ENCODE results near the gene DSE. TPM values are rescaled to one million over a fixed set of nuclear protein-coding genes. Genes with fewer than 3 reads are reported as not detected.

Gene DSE
- total and polyA plus RNA-seq, 2 donors (not counting 1 experiment from before 2014, with no cell fraction given) = 71.0 to 89.2 TPM

DNA sequence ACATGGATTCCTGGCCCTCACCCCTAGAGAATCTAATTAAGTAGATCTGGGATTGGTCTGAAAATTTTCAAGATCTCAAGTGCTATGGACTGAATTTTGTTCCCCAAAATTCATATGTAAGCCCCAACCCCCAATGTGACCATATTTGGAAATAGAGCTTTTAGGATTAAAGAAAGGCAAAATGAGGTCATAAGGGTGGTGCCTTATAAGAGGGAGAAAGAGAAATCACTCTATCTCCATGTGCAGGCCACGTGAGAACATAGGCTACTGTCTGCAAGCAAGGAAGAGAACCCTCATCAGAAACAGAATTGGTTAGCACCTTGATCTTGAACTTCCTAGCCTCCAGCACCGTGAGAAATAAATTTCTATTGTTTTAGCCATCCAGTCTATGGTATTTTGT is 8.5 kb upstream of the DSE start:
- no peaks in the 10 kb centered on the region for H3K4me1 ChIP-seq (ENCODE audit: control insufficient read depth, extremely low read depth, insufficient read depth, low read length)
- H3K27me3 ChIP-seq (ENCODE audit: control insufficient read depth, insufficient read depth, low read length) = no peaks in the 10 kb centered on the region
- no peak for DNase-seq (ENCODE audit: low read depth in 2 of 2)
- no peak overlapping the region for H2AFZ ChIP-seq (ENCODE audit: low read length)
- H4K20me1 ChIP-seq (ENCODE audit: control insufficient read depth, extremely low read depth, insufficient read depth, low read length) = no peaks in the 10 kb centered on the region
- H3K36me3 ChIP-seq (ENCODE audit: control insufficient read depth, insufficient read depth, low read length) = no peaks in the 10 kb centered on the region
- no peaks in the 10 kb centered on the region for H3K79me2 ChIP-seq (ENCODE audit: control insufficient read depth, insufficient read depth, low read length)
- H3K4me2 ChIP-seq (ENCODE audit: extremely low read depth, insufficient read depth, low read length) = no peak overlapping the region
- TF ChIP-seq, protein P1, sequence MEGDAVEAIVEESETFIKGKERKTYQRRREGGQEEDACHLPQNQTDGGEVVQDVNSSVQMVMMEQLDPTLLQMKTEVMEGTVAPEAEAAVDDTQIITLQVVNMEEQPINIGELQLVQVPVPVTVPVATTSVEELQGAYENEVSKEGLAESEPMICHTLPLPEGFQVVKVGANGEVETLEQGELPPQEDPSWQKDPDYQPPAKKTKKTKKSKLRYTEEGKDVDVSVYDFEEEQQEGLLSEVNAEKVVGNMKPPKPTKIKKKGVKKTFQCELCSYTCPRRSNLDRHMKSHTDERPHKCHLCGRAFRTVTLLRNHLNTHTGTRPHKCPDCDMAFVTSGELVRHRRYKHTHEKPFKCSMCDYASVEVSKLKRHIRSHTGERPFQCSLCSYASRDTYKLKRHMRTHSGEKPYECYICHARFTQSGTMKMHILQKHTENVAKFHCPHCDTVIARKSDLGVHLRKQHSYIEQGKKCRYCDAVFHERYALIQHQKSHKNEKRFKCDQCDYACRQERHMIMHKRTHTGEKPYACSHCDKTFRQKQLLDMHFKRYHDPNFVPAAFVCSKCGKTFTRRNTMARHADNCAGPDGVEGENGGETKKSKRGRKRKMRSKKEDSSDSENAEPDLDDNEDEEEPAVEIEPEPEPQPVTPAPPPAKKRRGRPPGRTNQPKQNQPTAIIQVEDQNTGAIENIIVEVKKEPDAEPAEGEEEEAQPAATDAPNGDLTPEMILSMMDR (conservative IDR thresholded peaks at IDR 0.05 in 1 of 2, IDR thresholded peaks at IDR 0.05 in 1 of 2; ENCODE audit: low read depth in 1 of 2, low read length in 2 of 2) = no peak
- no peak for TF ChIP-seq EZH2 (IDR thresholded peaks at IDR 0.05; ENCODE audit: low read length, missing control alignments)
- H3K4me3 ChIP-seq (replicated peaks in 1 of 4; ENCODE audit: control extremely low read depth in 1 of 4, insufficient read depth in 1 of 4, low read depth in 3 of 4, low read length in 4 of 4) = no peak overlapping the region
- no peak overlapping the region for H3K27ac ChIP-seq (ENCODE audit: insufficient read depth, low read length)
- H3K9ac ChIP-seq (ENCODE audit: insufficient read depth, low read length) = no peak overlapping the region
- no peaks in the 10 kb centered on the region for H3K9me3 ChIP-seq (ENCODE audit: control insufficient read depth, insufficient read depth, low read depth, low read length)

DNA sequence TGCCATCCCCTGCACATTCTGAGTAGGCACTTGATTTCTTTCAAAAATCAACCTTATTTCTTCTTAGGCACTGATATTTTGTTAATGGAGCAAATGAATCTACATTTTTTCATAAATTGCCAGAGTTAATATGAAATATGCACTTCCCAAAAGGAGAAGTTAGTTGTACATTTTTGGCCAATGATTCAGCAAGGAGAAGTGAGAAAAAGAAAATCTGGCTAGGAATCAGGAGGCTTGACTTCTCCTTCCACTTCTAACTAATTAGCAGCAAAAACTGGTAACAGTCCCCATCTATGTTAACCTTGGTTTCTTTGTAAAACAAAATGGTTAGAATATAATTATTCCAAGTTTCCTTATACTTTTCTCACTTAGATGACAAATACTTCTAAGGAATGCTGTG is 7.0 kb upstream of the DSE start:
- no peaks in the 10 kb centered on the region for H3K36me3 ChIP-seq (ENCODE audit: control insufficient read depth, insufficient read depth, low read length)
- TF ChIP-seq, protein P1 (conservative IDR thresholded peaks at IDR 0.05 in 1 of 2, IDR thresholded peaks at IDR 0.05 in 1 of 2; ENCODE audit: low read depth in 1 of 2, low read length in 2 of 2) = no peak
- no peak for TF ChIP-seq EZH2 (IDR thresholded peaks at IDR 0.05; ENCODE audit: low read length, missing control alignments)
- no peak overlapping the region for H3K4me3 ChIP-seq (replicated peaks in 1 of 4; ENCODE audit: control extremely low read depth in 1 of 4, insufficient read depth in 1 of 4, low read depth in 3 of 4, low read length in 4 of 4)
- no peaks in the 10 kb centered on the region for H3K4me1 ChIP-seq (ENCODE audit: control insufficient read depth, extremely low read depth, insufficient read depth, low read length)
- H3K9ac ChIP-seq (ENCODE audit: insufficient read depth, low read length) = no peak overlapping the region
- H4K20me1 ChIP-seq (ENCODE audit: control insufficient read depth, extremely low read depth, insufficient read depth, low read length) = no peaks in the 10 kb centered on the region
- no peaks in the 10 kb centered on the region for H3K27me3 ChIP-seq (ENCODE audit: control insufficient read depth, insufficient read depth, low read length)
- peak overlapping the region; percentile 4 for H3K4me2 ChIP-seq (ENCODE audit: extremely low read depth, insufficient read depth, low read length)
- no peak overlapping the region for H2AFZ ChIP-seq (ENCODE audit: low read length)
- no peaks in the 10 kb centered on the region for H3K9me3 ChIP-seq (ENCODE audit: control insufficient read depth, insufficient read depth, low read depth, low read length)
- DNase-seq (ENCODE audit: low read depth in 2 of 2) = peak; percentile 40 to 74
- no peaks in the 10 kb centered on the region for H3K79me2 ChIP-seq (ENCODE audit: control insufficient read depth, insufficient read depth, low read length)
- no peak overlapping the region for H3K27ac ChIP-seq (ENCODE audit: insufficient read depth, low read length)

DNA sequence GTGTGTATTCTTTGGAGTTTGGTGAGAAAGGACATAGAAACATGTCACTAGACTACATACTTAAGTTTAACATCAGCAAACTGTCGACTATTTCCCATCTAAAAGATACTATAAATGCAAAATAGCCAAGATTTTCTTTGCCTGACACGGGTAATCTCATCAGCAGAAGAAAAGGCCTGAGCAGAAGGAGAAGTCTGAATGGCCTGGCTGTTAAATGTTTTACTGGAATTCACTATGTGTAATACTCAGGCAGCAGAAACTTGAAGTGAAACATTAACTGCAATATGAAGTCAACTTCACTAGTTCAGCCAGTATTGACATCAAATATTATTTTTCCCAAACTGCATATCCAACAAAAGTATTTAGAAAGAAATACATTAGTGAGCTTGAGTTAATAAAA is 6.4 kb upstream of the DSE start:
- Histone ChIP-seq H3K4me1 (ENCODE audit: control insufficient read depth, extremely low read depth, insufficient read depth, low read length) (no peaks in the 10 kb centered on the region), H3K4me3 (replicated peaks in 1 of 4; ENCODE audit: control extremely low read depth in 1 of 4, insufficient read depth in 1 of 4, low read depth in 3 of 4, low read length in 4 of 4) (no peak overlapping the region), H3K9me3 (ENCODE audit: control insufficient read depth, insufficient read depth, low read depth, low read length) (no peaks in the 10 kb centered on the region), H3K27me3 (ENCODE audit: control insufficient read depth, insufficient read depth, low read length) (no peaks in the 10 kb centered on the region), H3K27ac (ENCODE audit: insufficient read depth, low read length) (no peak overlapping the region), H4K20me1 (ENCODE audit: control insufficient read depth, extremely low read depth, insufficient read depth, low read length) (no peaks in the 10 kb centered on the region), H2AFZ (ENCODE audit: low read length) (no peak overlapping the region), H3K9ac (ENCODE audit: insufficient read depth, low read length) (no peak overlapping the region), H3K36me3 (ENCODE audit: control insufficient read depth, insufficient read depth, low read length) (no peaks in the 10 kb centered on the region), H3K4me2 (ENCODE audit: extremely low read depth, insufficient read depth, low read length) (no peak overlapping the region), H3K79me2 (ENCODE audit: control insufficient read depth, insufficient read depth, low read length) (no peaks in the 10 kb centered on the region)
- peak in 1 of 2 donors; percentile 18 for DNase-seq (ENCODE audit: low read depth in 2 of 2)
- TF ChIP-seq, protein P1 (conservative IDR thresholded peaks at IDR 0.05 in 1 of 2, IDR thresholded peaks at IDR 0.05 in 1 of 2; ENCODE audit: low read depth in 1 of 2, low read length in 2 of 2) = no peak
- TF ChIP-seq EZH2 (IDR thresholded peaks at IDR 0.05; ENCODE audit: low read length, missing control alignments) = no peak
